ENCODE data around the gene UBE2G2. TPM values are rescaled to one million over a fixed set of nuclear protein-coding genes. Genes with fewer than 3 reads are reported as not detected.
"Not testable (repeated sequence)": the region's sequence is repeated elsewhere in the genome, so short reads cannot be mapped to it uniquely, and the experiment has no call there.

Gene UBE2G2
- total RNA-seq, 4 donors from 2014 or later: 38.4 to 75.1 (median 67.4) TPM

DNA sequence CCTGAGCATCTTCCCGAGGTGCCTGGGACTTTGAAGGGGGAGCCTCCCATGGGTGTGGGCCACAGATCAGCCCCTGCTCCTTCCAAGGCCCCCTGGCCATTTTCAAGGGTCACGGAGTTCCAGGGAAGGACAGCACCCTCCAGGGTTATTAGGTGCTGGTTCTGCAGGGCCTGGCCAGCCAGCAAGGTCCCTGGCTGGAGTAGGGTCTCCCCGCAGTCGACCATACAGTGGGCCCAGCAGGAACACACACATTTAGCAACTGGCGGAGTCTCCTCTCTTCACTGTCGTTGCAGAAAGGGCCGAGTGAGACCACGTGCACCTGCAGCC lies 34.0 kb upstream of the UBE2G2 start:
- no peaks in the 10 kb centered on the region for H3K9me3 ChIP-seq
- no peaks in the 10 kb centered on the region for H3K36me3 ChIP-seq
- no peak for DNase-seq
- intact Hi-C loops (cut with DNase I; ENCODE audit: low total_unique reads): no loop called here
- TF ChIP-seq POLR2A (IDR thresholded peaks at IDR 0.05): no peak
- TF ChIP-seq, protein P1, sequence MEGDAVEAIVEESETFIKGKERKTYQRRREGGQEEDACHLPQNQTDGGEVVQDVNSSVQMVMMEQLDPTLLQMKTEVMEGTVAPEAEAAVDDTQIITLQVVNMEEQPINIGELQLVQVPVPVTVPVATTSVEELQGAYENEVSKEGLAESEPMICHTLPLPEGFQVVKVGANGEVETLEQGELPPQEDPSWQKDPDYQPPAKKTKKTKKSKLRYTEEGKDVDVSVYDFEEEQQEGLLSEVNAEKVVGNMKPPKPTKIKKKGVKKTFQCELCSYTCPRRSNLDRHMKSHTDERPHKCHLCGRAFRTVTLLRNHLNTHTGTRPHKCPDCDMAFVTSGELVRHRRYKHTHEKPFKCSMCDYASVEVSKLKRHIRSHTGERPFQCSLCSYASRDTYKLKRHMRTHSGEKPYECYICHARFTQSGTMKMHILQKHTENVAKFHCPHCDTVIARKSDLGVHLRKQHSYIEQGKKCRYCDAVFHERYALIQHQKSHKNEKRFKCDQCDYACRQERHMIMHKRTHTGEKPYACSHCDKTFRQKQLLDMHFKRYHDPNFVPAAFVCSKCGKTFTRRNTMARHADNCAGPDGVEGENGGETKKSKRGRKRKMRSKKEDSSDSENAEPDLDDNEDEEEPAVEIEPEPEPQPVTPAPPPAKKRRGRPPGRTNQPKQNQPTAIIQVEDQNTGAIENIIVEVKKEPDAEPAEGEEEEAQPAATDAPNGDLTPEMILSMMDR (IDR thresholded peaks at IDR 0.05): no peak
- no peak overlapping the region for H3K4me3 ChIP-seq
- H3K27ac ChIP-seq: no peak overlapping the region
- H3K27me3 ChIP-seq: no peaks in the 10 kb centered on the region
- H3K4me1 ChIP-seq: no peaks in the 10 kb centered on the region

- TF ChIP-seq, protein P1 (IDR thresholded peaks at IDR 0.05): no peak
- TF ChIP-seq POLR2A (IDR thresholded peaks at IDR 0.05): no peak
- no peaks in the 10 kb centered on the region for H3K36me3 ChIP-seq
- H3K4me3 ChIP-seq: no peak overlapping the region
- DNase-seq: no peak
- H3K27ac ChIP-seq: no peak overlapping the region
- intact Hi-C loops (cut with DNase I; ENCODE audit: low total_unique reads): no loop called here
- H3K9me3 ChIP-seq: no peaks in the 10 kb centered on the region
- H3K27me3 ChIP-seq: no peaks in the 10 kb centered on the region
- H3K4me1 ChIP-seq: no peaks in the 10 kb centered on the region
These were observed 33.5 kb upstream of the UBE2G2 start for GRCh38 chr21:44834951-44835646.

DNA sequence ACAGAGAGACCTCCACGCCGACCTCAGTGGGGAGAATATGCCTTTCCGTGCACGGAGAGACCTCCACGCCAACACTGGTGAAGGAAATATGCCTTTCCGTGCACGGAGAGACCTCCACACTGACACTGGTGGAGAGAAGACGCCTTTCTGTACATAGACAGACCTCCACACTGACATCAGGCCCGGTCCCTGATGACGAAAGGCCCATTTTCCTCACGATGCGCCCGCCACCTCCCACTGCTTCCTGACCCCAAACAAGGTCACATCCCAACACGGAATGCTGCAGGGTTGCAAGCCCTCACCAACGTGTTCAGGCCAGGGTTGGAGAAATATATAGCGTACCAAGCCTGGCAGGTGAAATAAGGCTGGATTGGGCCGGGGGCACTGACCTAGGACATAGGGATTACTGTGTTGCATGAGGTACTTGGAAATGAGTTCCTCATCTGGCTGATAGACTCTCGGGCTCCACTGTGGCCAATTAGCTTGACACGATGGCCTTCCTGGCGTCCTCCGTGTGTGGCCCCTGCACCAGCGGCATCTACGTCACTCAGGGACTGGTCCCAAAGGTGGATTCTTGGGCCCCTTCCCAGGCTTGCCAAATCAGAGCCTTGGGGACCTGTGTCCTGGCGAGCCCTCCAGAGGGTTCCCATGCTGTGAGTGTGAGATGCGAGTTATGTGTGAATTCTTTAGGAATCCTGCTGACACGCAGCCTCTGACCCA lies 32.8 kb upstream of the UBE2G2 start:
- H3K9me3 ChIP-seq: no peaks in the 10 kb centered on the region
- DNase-seq: no peak
- H3K36me3 ChIP-seq: no peaks in the 10 kb centered on the region
- no peaks in the 10 kb centered on the region for H3K27me3 ChIP-seq
- H3K4me3 ChIP-seq: no peak overlapping the region
- no peak for TF ChIP-seq POLR2A (IDR thresholded peaks at IDR 0.05)
- TF ChIP-seq, protein P1 (IDR thresholded peaks at IDR 0.05): no peak
- H3K4me1 ChIP-seq: no peaks in the 10 kb centered on the region
- intact Hi-C loops (cut with DNase I; ENCODE audit: low total_unique reads): no loop called here
- no peak overlapping the region for H3K27ac ChIP-seq

GRCh38 chr21:44833663-44834062 lies 32.0 kb upstream of the UBE2G2 start:
- no peak for DNase-seq
- intact Hi-C loops (cut with DNase I; ENCODE audit: low total_unique reads): no loop called here
- no peaks in the 10 kb centered on the region for H3K36me3 ChIP-seq
- H3K27ac ChIP-seq: no peak overlapping the region
- no peak overlapping the region for H3K4me3 ChIP-seq
- no peaks in the 10 kb centered on the region for H3K27me3 ChIP-seq
- TF ChIP-seq, protein P1 (IDR thresholded peaks at IDR 0.05): no peak
- no peak for TF ChIP-seq POLR2A (IDR thresholded peaks at IDR 0.05)
- no peaks in the 10 kb centered on the region for H3K4me1 ChIP-seq
- H3K9me3 ChIP-seq: no peaks in the 10 kb centered on the region

GRCh38 chr21:44832516-44833255 lies 31.1 kb upstream of the UBE2G2 start:
- H3K9me3 ChIP-seq; H3K27ac ChIP-seq; H3K4me3 ChIP-seq; H3K27me3 ChIP-seq; H3K36me3 ChIP-seq; DNase-seq; intact Hi-C loops (cut with DNase I; ENCODE audit: low total_unique reads); H3K4me1 ChIP-seq: not testable (repeated sequence)
